Activated CD4-positive, alpha-beta T cell treated with anti-CD3 and anti-CD28 coated beads for 36 hours (primary cell): ENCODE results near the gene DIP2C. TPM values are rescaled to one million over a fixed set of nuclear protein-coding genes. Genes with fewer than 3 reads are reported as not detected.

Source experiments
- ATAC-seq: fragments of 200-7000 bp; cut with Tn5 transposase; one replicate; pipeline ENCODE4 v1.10.0; 2021; ENCODE audit warnings: mild to moderate bottlenecking, moderate library complexity
- CTCF ChIA-PET: fragments of 350-600 bp; sonication (Branson Sonifier 250); formaldehyde crosslinking; loops from one replicate; lab custom pipeline; 2021; ENCODE audit warnings: antibody characterized with exemption; lab: Charles Lee
- POLR2A ChIA-PET: fragments of 350-600 bp; sonication (Branson Sonifier 250); formaldehyde crosslinking; loops from one replicate; lab custom pipeline; 2021; ENCODE audit warnings: antibody characterized with exemption, inconsistent platforms; lab: Charles Lee
- DNase-seq: peaks from one replicate; pipeline ENCODE4 v3.0.0-alpha.2; 2020
- H3K27ac Mint-ChIP-seq: one replicate; pipeline ENCODE4 v1.8.0; 2021; ENCODE audit warnings: mixed read lengths
- H3K27me3 Mint-ChIP-seq: one replicate; pipeline ENCODE4 v1.8.0; 2021; ENCODE audit warnings: mixed read lengths
- H3K36me3 Mint-ChIP-seq: one replicate; pipeline ENCODE4 v1.8.0; 2021; ENCODE audit warnings: low read depth, mixed read lengths
- H3K4me1 Mint-ChIP-seq: one replicate; pipeline ENCODE4 v1.8.0; 2021; ENCODE audit warnings: mixed read lengths
- H3K4me3 Mint-ChIP-seq: one replicate; pipeline ENCODE4 v1.8.0; 2021; ENCODE audit warnings: mild to moderate bottlenecking, moderate library complexity, mixed read lengths
- H3K9me3 Mint-ChIP-seq: one replicate; pipeline ENCODE4 v1.8.0; 2021; ENCODE audit warnings: low read depth, mixed read lengths
- intact Hi-C, 2 experiments: fragments of 100-400 bp; cut with DNase I in 1 of 2; cut with micrococcal nuclease in 1 of 2; formaldehyde crosslinking; loops; one replicate each; pipeline versions ENCODE4 v1.14.2 to v1.15.1; 2022 to 2024; cut with DNase I, micrococcal nuclease
- total RNA-seq, 2 experiments: library from RNA; stranded (reverse); gene quantifications; one replicate each; pipeline ENCODE4 v1.2.3, GENCODE V29; 2021

The DIP2C gene
- total RNA-seq, 2 experiments from 2014 or later: 0.76 to 0.94 TPM

DNA sequence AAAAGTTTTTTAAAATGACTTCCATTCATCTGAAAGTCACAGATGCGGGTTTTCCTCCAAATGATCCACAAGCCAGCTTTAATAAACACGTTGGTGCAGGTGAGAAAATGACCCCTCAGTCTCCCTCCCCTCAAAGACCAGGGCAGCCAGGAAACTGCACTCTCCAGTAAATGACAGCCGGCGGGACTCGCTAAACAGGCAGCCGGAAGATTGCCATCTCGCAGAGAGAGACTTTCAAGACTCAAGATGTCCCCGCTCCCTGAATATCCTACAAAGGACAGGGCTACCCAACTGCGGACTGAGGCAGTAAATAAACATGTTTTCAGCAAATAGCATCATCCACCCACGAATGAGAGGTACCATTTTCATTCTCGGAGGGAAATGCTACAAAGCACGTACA lies 116.8 kb downstream of the DIP2C start:
- CTCF ChIA-PET: no interaction called here
- intact Hi-C loops: no loop called here
- DNase-seq (no peak), ATAC-seq (no peak)
- H3K27me3 Mint-ChIP-seq: peaks cover 13% of the 10 kb centered on the region
- no peaks in the 10 kb centered on the region for H3K36me3 Mint-ChIP-seq
- H3K4me3 Mint-ChIP-seq: no peak overlapping the region
- POLR2A ChIA-PET: no interaction called here
- H3K4me1 Mint-ChIP-seq: no peaks in the 10 kb centered on the region
- no peak overlapping the region for H3K27ac Mint-ChIP-seq
- H3K9me3 Mint-ChIP-seq: peaks cover 3% of the 10 kb centered on the region

GRCh38 chr10:571688-572451 lies 117.6 kb downstream of the DIP2C start:
- DNase-seq: no peak
- POLR2A ChIA-PET: no interaction called here
- Mint-ChIP-seq H3K27ac (no peak overlapping the region), H3K4me3 (no peak overlapping the region), H3K9me3 (peaks cover 3% of the 10 kb centered on the region), H3K27me3 (peaks cover 11% of the 10 kb centered on the region), H3K36me3 (no peaks in the 10 kb centered on the region), H3K4me1 (no peaks in the 10 kb centered on the region)
- ATAC-seq: no peak
- intact Hi-C loops: no loop called here
- CTCF ChIA-PET: interaction anchor here (0.6 kb wide), 1 partner anchor 73 kb away, joined by 3 read pairs; no protein-coding TSS in a partner anchor

GRCh38 chr10:571166-571565 lies 118.3 kb downstream of the DIP2C start:
- CTCF ChIA-PET: interaction anchor here (0.7 kb wide), 1 partner anchor 40 kb away, joined by 3 read pairs; no protein-coding TSS in a partner anchor
- H3K27ac Mint-ChIP-seq: no peak overlapping the region

GRCh38 chr10:570628-571163 lies 118.8 kb downstream of the DIP2C start:
- POLR2A ChIA-PET: no interaction called here
- CTCF ChIA-PET: interaction anchor here (0.7 kb wide), 1 partner anchor 40 kb away, joined by 3 read pairs; no protein-coding TSS in a partner anchor
- H3K9me3 Mint-ChIP-seq: peaks cover 3% of the 10 kb centered on the region
- no peaks in the 10 kb centered on the region for H3K4me1 Mint-ChIP-seq
- DNase-seq: no peak
- ATAC-seq: no peak
- intact Hi-C loops: no loop called here
- H3K27me3 Mint-ChIP-seq: peaks cover 11% of the 10 kb centered on the region
- no peaks in the 10 kb centered on the region for H3K36me3 Mint-ChIP-seq
- H3K4me3 Mint-ChIP-seq: no peak overlapping the region
- H3K27ac Mint-ChIP-seq: no peak overlapping the region

More at GRCh38 chr10:571166-571565, 118.3 kb downstream of the DIP2C start:
- Mint-ChIP-seq H3K36me3 (no peaks in the 10 kb centered on the region), H3K4me1 (no peaks in the 10 kb centered on the region), H3K27me3 (peaks cover 11% of the 10 kb centered on the region), H3K9me3 (peaks cover 3% of the 10 kb centered on the region), H3K4me3 (no peak overlapping the region)
- intact Hi-C loops: no loop called here
- no peak for DNase-seq
- POLR2A ChIA-PET: no interaction called here
- ATAC-seq: no peak

DNA sequence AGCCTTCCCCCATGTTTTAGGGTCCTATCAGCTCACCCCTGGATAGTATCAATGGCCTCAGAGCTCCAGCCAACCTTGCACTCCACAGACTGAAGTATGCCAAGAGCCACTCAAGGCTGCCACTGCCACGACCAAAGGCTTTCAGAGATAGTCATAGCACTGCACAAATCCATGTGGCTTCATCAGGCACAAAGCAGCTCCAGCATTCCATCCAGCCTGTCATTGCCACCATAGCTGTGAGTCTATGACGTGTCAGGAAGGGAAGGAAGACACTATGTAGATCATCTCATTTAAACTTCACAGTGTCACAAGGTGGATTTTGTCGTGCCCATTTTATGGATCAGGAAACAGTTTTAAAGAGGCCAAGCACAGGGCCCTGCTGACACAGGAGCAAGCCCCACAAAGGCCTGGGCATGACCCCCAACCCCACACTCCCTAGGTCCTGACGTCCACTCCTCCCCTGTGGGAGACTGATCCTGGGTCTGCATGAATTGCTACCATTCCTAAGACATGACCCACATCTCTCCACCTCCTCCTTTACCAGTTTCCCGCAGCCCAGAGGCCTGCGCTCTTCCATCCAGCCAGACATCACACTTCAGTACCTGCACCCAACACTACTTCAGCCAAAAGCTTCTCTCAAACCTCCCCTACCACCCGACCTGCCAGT lies 119.4 kb downstream of the DIP2C start:
- DNase-seq (no peak), ATAC-seq (no peak)
- Mint-ChIP-seq H3K27ac (no peak overlapping the region), H3K36me3 (no peaks in the 10 kb centered on the region), H3K4me3 (no peak overlapping the region), H3K4me1 (no peaks in the 10 kb centered on the region), H3K9me3 (peaks cover 3% of the 10 kb centered on the region), H3K27me3 (peaks cover 11% of the 10 kb centered on the region)
- intact Hi-C loops: no loop called here
- CTCF ChIA-PET: interaction anchor here (0.7 kb wide), 1 partner anchor 39 kb away, joined by 3 read pairs; no protein-coding TSS in a partner anchor
- POLR2A ChIA-PET: no interaction called here

DNA sequence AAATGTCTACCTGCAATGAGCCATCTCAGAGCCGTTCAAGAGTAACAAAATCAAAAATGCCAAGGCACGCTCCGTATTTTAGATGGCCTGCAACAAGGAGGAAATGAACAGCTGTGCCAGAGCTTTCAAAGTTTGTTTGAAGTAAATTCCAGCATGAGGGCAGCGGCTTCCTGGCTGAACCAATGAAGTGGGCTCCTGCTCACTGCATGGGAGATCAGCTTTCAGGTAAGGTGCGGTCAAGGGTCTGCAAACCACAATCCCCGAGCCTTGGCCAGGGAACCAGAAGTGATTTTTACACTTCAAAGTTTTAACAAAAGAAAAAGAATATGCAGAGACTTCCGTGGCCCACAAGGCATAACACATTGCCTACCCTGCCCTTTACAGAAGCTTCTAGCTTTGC lies 120.6 kb downstream of the DIP2C start:
- H3K9me3 Mint-ChIP-seq: peaks cover 5% of the 10 kb centered on the region
- DNase-seq (no peak), ATAC-seq (no peak)
- POLR2A ChIA-PET: no interaction called here
- H3K4me3 Mint-ChIP-seq: no peak overlapping the region
- intact Hi-C loops: no loop called here
- H3K4me1 Mint-ChIP-seq: no peaks in the 10 kb centered on the region
- H3K27ac Mint-ChIP-seq: no peak overlapping the region
- CTCF ChIA-PET: no interaction called here
- H3K36me3 Mint-ChIP-seq: no peaks in the 10 kb centered on the region
- peaks cover 7% of the 10 kb centered on the region for H3K27me3 Mint-ChIP-seq

GRCh38 chr10:567869-568268 lies 121.6 kb downstream of the DIP2C start:
- Mint-ChIP-seq H3K27ac (no peak overlapping the region), H3K36me3 (no peaks in the 10 kb centered on the region), H3K4me1 (no peaks in the 10 kb centered on the region), H3K9me3 (peaks cover 5% of the 10 kb centered on the region), H3K27me3 (peaks cover 7% of the 10 kb centered on the region), H3K4me3 (no peak overlapping the region)
- ATAC-seq: no peak
- CTCF ChIA-PET: no interaction called here
- POLR2A ChIA-PET: no interaction called here
- intact Hi-C loops: no loop called here
- no peak for DNase-seq

DNA sequence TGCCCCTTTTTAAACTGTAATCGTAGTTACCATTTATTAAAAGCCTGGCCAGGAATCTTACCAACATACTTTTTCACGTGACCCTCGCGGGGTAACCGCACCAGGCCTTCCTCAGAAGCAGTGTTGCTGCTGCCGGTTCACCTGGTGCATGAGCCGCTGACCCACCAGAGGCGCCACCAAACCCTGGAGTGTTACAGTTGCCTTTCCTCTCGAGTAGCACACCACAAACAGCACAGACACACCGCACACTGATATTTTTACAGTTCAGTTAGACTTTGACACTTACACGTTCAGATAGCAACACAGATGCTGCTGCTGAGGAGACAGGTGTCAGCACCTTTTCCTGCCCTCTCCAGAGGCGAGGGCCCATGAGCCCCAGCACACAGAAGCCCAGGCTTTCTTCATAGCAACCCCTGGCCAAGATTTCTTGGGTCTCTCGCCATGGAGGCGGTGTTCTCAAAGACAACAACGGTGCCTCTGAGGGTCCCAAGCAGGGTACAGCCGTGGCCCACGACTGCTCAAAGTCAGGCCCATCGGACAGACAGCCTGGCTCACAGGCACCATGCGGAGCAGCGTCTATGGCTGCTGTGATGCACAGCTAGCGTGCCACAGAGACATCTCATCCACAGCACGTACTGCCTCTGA lies 123.1 kb downstream of the DIP2C start:
- DNase-seq (no peak), ATAC-seq (no peak)
- CTCF ChIA-PET: no interaction called here
- Mint-ChIP-seq H3K9me3 (peaks cover 5% of the 10 kb centered on the region), H3K27me3 (peaks cover 4% of the 10 kb centered on the region), H3K27ac (no peak overlapping the region), H3K4me1 (no peaks in the 10 kb centered on the region), H3K36me3 (no peaks in the 10 kb centered on the region), H3K4me3 (no peak overlapping the region)
- POLR2A ChIA-PET: no interaction called here
- intact Hi-C loops: no loop called here

DNA sequence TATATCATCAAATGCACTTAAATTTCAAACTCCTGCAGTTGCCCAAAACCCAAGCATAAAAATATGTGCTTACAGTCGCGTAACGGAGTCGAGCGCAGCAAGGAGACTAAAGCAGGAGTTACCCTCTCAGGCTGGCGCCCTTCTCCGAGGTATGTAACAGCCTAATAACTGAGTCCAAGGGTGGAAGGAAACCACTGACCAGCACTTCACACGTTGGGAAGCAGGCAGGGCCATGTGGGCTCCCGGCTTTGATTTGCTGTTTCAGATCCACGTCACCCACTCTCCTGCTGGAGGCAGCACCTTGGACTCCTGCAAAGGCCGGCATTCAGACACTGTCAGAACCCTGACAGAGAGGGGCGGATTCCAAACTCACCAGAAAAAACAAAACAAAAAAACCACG lies 123.8 kb downstream of the DIP2C start:
- Mint-ChIP-seq H3K27me3 (peaks cover 4% of the 10 kb centered on the region), H3K27ac (no peak overlapping the region), H3K36me3 (no peaks in the 10 kb centered on the region), H3K4me1 (no peaks in the 10 kb centered on the region), H3K4me3 (no peak overlapping the region), H3K9me3 (peaks cover 5% of the 10 kb centered on the region)
- DNase-seq (no peak), ATAC-seq (no peak)
- ChIA-PET CTCF (no interaction called here), POLR2A (no interaction called here)
- intact Hi-C loops: no loop called here

- CTCF ChIA-PET: no interaction called here
- Mint-ChIP-seq H3K27me3 (no peaks in the 10 kb centered on the region), H3K4me3 (no peak overlapping the region), H3K4me1 (no peaks in the 10 kb centered on the region), H3K36me3 (no peaks in the 10 kb centered on the region), H3K9me3 (peaks cover 5% of the 10 kb centered on the region), H3K27ac (no peak overlapping the region)
- ATAC-seq: no peak
- intact Hi-C loops: no loop called here
- no peak for DNase-seq
- POLR2A ChIA-PET: no interaction called here
These were observed 124.3 kb downstream of the DIP2C start for GRCh38 chr10:565146-565545.

GRCh38 chr10:563827-564226 lies 125.6 kb downstream of the DIP2C start:
- no peaks in the 10 kb centered on the region for H3K36me3 Mint-ChIP-seq
- H3K9me3 Mint-ChIP-seq: peaks cover 2% of the 10 kb centered on the region
- no peak for DNase-seq
- H3K4me3 Mint-ChIP-seq: no peak overlapping the region
- H3K27me3 Mint-ChIP-seq: no peaks in the 10 kb centered on the region
- ChIA-PET CTCF (no interaction called here), POLR2A (no interaction called here)
- ATAC-seq: no peak
- intact Hi-C loops: no loop called here
- H3K4me1 Mint-ChIP-seq: no peaks in the 10 kb centered on the region
- H3K27ac Mint-ChIP-seq: no peak overlapping the region
